T47D (cell line): Measurements from ENCODE around the gene DYRK2.

ENCODE experiments used
- DNase-seq, 2 experiments: peaks; one replicate each; pipeline versions ENCODE4 v3.0.0 to v3.0.0-alpha.2; 2011 to 2012; ENCODE audit warnings: low read depth in 1 of 2, low spot score in 1 of 2
- JUND ChIP-seq: IDR thresholded peaks from 2 replicates; pipeline ENCODE4 v1.6.1; 2012; ENCODE audit warnings: low read depth
- in situ Hi-C: cut with HindIII; loops from 2 replicates; pipeline ENCODE4 v1.10.0; 2016; ENCODE audit warnings: low sequenced_read_pairs, low pct_unique_long_range_greater_than_20kb

The DYRK2 gene

GRCh38 chr12:67648521-67649260, at the start of gene DYRK2:
Gene DYRK2 (plus strand): TSS chr12:67648745. CDS start chr12:67649134, 389 bp downstream.
- TF ChIP-seq JUND, result no peak
- in situ Hi-C loops, result no loop called here
- peak; percentile 83 to 91 for DNase-seq

- in situ Hi-C loops, result no loop called here
- DNase-seq, result no peak
- TF ChIP-seq JUND, result no peak
Observed at GRCh38 chr12:67599691-67600090, 48.9 kb upstream of the DYRK2 start.

GRCh38 chr12:67601126-67601525, 47.4 kb upstream of the DYRK2 start:
- no peak for DNase-seq
- no peak for TF ChIP-seq JUND
- in situ Hi-C loops, result no loop called here

- in situ Hi-C loops, result no loop called here
- no peak for TF ChIP-seq JUND
Observed at GRCh38 chr12:67609226-67609870, 39.2 kb upstream of the DYRK2 start.

GRCh38 chr12:67613040-67613439, 35.5 kb upstream of the DYRK2 start:
- no peak for TF ChIP-seq JUND
- in situ Hi-C loops, result no loop called here
- DNase-seq, result no peak

More at GRCh38 chr12:67609226-67609870, 39.2 kb upstream of the DYRK2 start:
- DNase-seq, result no peak

GRCh38 chr12:67617629-67618028, 30.9 kb upstream of the DYRK2 start:
- no peak for DNase-seq
- in situ Hi-C loops, result no loop called here
- no peak for TF ChIP-seq JUND

GRCh38 chr12:67618303-67618702, 30.2 kb upstream of the DYRK2 start:
- in situ Hi-C loops, result no loop called here
- no peak for DNase-seq
- TF ChIP-seq JUND, result no peak

- in situ Hi-C loops, result no loop called here
- TF ChIP-seq JUND, result no peak
- DNase-seq, result no peak
Observed at GRCh38 chr12:67621112-67621511, 27.4 kb upstream of the DYRK2 start.

GRCh38 chr12:67621926-67622325, 26.6 kb upstream of the DYRK2 start:
- TF ChIP-seq JUND, result no peak
- no peak for DNase-seq
- in situ Hi-C loops, result no loop called here

- no peak for TF ChIP-seq JUND
- in situ Hi-C loops, result no loop called here
Observed at GRCh38 chr12:67623259-67623658, 25.3 kb upstream of the DYRK2 start.

GRCh38 chr12:67624355-67624754, 24.2 kb upstream of the DYRK2 start:
- no peak for DNase-seq
- in situ Hi-C loops, result no loop called here
- no peak for TF ChIP-seq JUND

More at GRCh38 chr12:67623259-67623658, 25.3 kb upstream of the DYRK2 start:
- no peak for DNase-seq

- DNase-seq, result no peak
- in situ Hi-C loops, result no loop called here
- TF ChIP-seq JUND, result no peak
Observed at GRCh38 chr12:67625004-67625403, 23.5 kb upstream of the DYRK2 start.

GRCh38 chr12:67626156-67626555, 22.4 kb upstream of the DYRK2 start:
- in situ Hi-C loops, result no loop called here
- no peak for DNase-seq
- TF ChIP-seq JUND, result no peak
